ENCODE results near the gene GPR78. TPM values are rescaled to one million over a fixed set of nuclear protein-coding genes. Genes with fewer than 3 reads are reported as not detected.

GPR78 gene
- total RNA-seq, 1 donor from 2014 or later, result 0.54 TPM

DNA sequence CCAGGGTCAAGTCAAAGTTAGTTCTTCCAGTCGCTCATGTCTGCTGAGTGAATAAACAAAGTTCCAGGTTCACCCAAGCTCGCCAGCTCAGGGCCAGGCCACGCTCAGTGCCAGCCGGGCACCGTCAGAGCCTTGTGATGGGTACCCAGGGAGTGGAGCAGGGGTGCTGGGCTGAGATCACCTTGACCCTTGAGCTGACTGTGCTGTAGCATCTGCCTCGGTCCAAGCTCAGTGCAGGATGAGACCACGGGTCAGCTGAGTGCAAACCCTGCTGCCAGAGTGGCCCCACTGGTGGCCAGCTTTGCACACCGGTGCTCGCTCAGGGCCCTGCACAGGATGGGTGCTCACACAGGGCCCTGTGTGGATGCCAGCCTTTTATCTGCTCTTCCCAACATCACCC is 16.7 kb downstream of the GPR78 start:
- no peak for DNase-seq (ENCODE audit: extremely low spot score, unreplicated experiment)
- Mint-ChIP-seq H3K4me3 (ENCODE audit: unreplicated experiment) (no peak overlapping the region), H3K27me3 (ENCODE audit: unreplicated experiment) (peaks cover 8% of the 10 kb centered on the region), H3K4me1 (ENCODE audit: unreplicated experiment) (peaks cover 27% of the 10 kb centered on the region), H3K36me3 (ENCODE audit: unreplicated experiment) (no peaks in the 10 kb centered on the region), H3K27ac (ENCODE audit: unreplicated experiment) (no peak overlapping the region), H3K9me3 (ENCODE audit: unreplicated experiment) (no peaks in the 10 kb centered on the region)
- TF ChIP-seq, protein P1, sequence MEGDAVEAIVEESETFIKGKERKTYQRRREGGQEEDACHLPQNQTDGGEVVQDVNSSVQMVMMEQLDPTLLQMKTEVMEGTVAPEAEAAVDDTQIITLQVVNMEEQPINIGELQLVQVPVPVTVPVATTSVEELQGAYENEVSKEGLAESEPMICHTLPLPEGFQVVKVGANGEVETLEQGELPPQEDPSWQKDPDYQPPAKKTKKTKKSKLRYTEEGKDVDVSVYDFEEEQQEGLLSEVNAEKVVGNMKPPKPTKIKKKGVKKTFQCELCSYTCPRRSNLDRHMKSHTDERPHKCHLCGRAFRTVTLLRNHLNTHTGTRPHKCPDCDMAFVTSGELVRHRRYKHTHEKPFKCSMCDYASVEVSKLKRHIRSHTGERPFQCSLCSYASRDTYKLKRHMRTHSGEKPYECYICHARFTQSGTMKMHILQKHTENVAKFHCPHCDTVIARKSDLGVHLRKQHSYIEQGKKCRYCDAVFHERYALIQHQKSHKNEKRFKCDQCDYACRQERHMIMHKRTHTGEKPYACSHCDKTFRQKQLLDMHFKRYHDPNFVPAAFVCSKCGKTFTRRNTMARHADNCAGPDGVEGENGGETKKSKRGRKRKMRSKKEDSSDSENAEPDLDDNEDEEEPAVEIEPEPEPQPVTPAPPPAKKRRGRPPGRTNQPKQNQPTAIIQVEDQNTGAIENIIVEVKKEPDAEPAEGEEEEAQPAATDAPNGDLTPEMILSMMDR (IDR thresholded peaks at IDR 0.05), result no peak

DNA sequence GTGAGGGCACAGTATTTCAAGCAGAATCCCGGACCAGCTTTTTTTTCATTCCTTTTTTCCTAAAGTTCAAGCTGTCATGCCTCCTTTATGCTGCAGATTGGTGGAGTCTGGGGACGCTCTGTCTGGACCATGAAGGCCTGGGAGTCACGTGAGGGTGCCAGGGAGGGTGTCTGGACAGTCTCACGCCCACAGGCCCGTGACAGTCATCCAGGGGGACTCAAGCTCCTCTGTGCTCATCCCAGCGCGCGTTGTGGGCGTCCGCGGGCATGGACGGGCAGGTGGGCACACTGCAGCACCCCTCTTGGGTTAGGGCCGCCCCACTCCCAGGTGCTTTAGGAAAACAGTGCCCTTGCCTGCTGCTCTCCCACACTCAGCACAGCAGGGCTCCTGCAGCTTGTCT is 17.1 kb downstream of the GPR78 start:
- H3K4me3 Mint-ChIP-seq (ENCODE audit: unreplicated experiment), result no peak overlapping the region
- DNase-seq (ENCODE audit: extremely low spot score, unreplicated experiment), result no peak
- H3K9me3 Mint-ChIP-seq (ENCODE audit: unreplicated experiment), result no peaks in the 10 kb centered on the region
- H3K27ac Mint-ChIP-seq (ENCODE audit: unreplicated experiment), result no peak overlapping the region
- H3K4me1 Mint-ChIP-seq (ENCODE audit: unreplicated experiment), result peaks cover 27% of the 10 kb centered on the region
- peaks cover 8% of the 10 kb centered on the region for H3K27me3 Mint-ChIP-seq (ENCODE audit: unreplicated experiment)
- no peaks in the 10 kb centered on the region for H3K36me3 Mint-ChIP-seq (ENCODE audit: unreplicated experiment)
- TF ChIP-seq, protein P1 (IDR thresholded peaks at IDR 0.05), result no peak

DNA sequence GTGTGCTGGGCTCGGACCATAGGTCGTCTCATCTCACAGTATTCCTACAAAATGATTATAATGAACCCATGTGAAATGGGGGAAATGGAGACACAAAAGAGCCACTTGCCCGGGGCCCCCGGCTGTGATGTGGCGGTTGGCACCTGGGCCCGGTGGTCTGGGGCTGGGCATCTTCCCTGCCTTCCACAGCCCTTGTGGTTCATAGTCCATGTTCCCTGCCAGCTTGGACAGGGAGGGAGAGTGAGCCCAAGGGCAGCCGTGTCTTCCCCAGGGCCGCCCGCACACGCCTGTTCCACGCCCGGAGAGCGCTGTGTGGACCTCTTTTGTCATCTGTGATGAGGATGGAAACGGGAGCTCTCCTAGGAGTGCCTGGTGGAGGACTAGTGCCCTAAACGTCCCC is 17.6 kb downstream of the GPR78 start:
- H3K9me3 Mint-ChIP-seq (ENCODE audit: unreplicated experiment), result no peaks in the 10 kb centered on the region
- H3K27me3 Mint-ChIP-seq (ENCODE audit: unreplicated experiment), result peaks cover 11% of the 10 kb centered on the region
- peaks cover 27% of the 10 kb centered on the region for H3K4me1 Mint-ChIP-seq (ENCODE audit: unreplicated experiment)
- no peaks in the 10 kb centered on the region for H3K36me3 Mint-ChIP-seq (ENCODE audit: unreplicated experiment)
- TF ChIP-seq, protein P1 (IDR thresholded peaks at IDR 0.05), result no peak
- no peak overlapping the region for H3K4me3 Mint-ChIP-seq (ENCODE audit: unreplicated experiment)
- H3K27ac Mint-ChIP-seq (ENCODE audit: unreplicated experiment), result no peak overlapping the region
- no peak for DNase-seq (ENCODE audit: extremely low spot score, unreplicated experiment)

DNA sequence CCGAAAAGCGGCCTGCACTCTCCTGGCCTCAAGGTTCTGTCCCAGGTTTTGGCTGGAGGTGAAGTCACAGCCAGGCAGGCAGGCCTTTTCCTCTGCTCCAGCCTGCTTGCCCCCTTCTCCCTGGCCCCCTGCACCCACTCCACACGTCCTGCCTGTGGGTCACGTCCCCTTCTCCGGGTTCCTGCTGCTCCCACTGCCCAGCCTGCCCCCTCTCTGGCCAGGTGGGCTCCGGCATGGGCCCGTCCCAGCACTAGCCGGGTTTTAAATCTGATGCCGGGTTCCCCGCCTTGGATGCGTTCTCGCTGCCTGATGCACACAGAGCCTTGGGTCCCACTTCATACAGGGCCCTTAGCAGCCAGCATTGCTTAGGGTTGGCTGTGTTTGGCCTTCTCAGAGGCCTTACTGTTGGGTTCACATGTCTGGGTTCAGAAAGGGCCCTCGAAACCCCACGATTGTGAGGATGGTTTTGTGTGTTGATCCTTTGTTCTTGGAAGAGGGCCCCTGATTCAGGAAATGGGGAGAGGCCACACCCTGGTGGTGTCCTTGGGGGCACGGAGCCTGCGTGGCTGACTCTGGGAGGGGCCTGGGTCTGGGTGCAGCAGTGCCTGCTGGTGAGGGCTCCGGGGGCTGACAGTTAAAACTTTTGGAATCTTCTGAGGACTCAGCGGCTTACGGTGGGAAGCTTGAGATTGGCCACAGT is 18.3 kb downstream of the GPR78 start:
- TF ChIP-seq, protein P1 (IDR thresholded peaks at IDR 0.05), result no peak
- DNase-seq (ENCODE audit: extremely low spot score, unreplicated experiment), result no peak
- Mint-ChIP-seq H3K27ac (ENCODE audit: unreplicated experiment) (no peak overlapping the region), H3K4me1 (ENCODE audit: unreplicated experiment) (peaks cover 22% of the 10 kb centered on the region), H3K27me3 (ENCODE audit: unreplicated experiment) (peaks cover 11% of the 10 kb centered on the region), H3K9me3 (ENCODE audit: unreplicated experiment) (no peaks in the 10 kb centered on the region), H3K36me3 (ENCODE audit: unreplicated experiment) (no peaks in the 10 kb centered on the region), H3K4me3 (ENCODE audit: unreplicated experiment) (no peak overlapping the region)

DNA sequence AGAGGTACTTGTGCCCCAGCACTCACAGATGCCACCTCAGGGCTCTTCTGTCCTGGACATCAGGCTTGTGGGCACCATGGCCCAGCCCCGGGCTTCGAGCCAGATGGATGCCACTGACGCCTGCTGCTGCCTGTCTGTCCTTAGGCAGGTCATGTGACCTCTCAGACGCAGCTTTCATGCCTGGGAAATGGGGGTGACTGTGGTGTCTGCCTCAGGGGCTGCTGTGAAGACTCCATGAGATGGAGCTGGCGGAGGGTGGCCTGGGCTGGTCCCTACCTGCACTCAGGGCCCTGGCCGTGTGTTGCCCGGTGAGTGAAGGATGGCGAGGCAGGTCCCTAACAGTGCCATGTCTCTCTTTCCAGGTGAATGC is 18.9 kb downstream of the GPR78 start:
- no peaks in the 10 kb centered on the region for H3K9me3 Mint-ChIP-seq (ENCODE audit: unreplicated experiment)
- TF ChIP-seq, protein P1 (IDR thresholded peaks at IDR 0.05), result no peak
- H3K4me3 Mint-ChIP-seq (ENCODE audit: unreplicated experiment), result no peak overlapping the region

More for the DNA sequence above, 18.9 kb downstream of the GPR78 start:
- Mint-ChIP-seq H3K27me3 (ENCODE audit: unreplicated experiment) (peaks cover 6% of the 10 kb centered on the region), H3K27ac (ENCODE audit: unreplicated experiment) (no peak overlapping the region), H3K4me1 (ENCODE audit: unreplicated experiment) (peaks cover 17% of the 10 kb centered on the region), H3K36me3 (ENCODE audit: unreplicated experiment) (no peaks in the 10 kb centered on the region)
- DNase-seq (ENCODE audit: extremely low spot score, unreplicated experiment), result no peak

All from osteocyte (in vitro differentiated cells).